ENCODE results near the gene CAPZB.

The CAPZB gene

GRCh38 chr1:19390166-19390850 is 95.0 kb downstream of the CAPZB start:
- peak; percentile 29 for DNase-seq

- DNase-seq: no peak
These were observed 96.4 kb downstream of the CAPZB start for GRCh38 chr1:19388980-19389379.

- no peak for DNase-seq
These were observed 98.3 kb downstream of the CAPZB start for GRCh38 chr1:19387045-19387467.

GRCh38 chr1:19385869-19386591 is 99.3 kb downstream of the CAPZB start:
- no peak for DNase-seq

- DNase-seq: no peak
These were observed 100.1 kb downstream of the CAPZB start for GRCh38 chr1:19385221-19385620.

- DNase-seq: no peak
These were observed 100.6 kb downstream of the CAPZB start for GRCh38 chr1:19384772-19385187.

- no peak for DNase-seq
These were observed 101.2 kb downstream of the CAPZB start for GRCh38 chr1:19384113-19384512.

GRCh38 chr1:19382222-19382621 is 103.1 kb downstream of the CAPZB start:
- DNase-seq: no peak

GRCh38 chr1:19381261-19381660 is 104.1 kb downstream of the CAPZB start:
- DNase-seq: no peak

- no peak for DNase-seq
These were observed 107.3 kb downstream of the CAPZB start for GRCh38 chr1:19377812-19378718.

GRCh38 chr1:19376428-19377372 is 108.6 kb downstream of the CAPZB start:
- DNase-seq: no peak

- no peak for DNase-seq
These were observed 109.5 kb downstream of the CAPZB start for GRCh38 chr1:19375631-19376400.

- no peak for DNase-seq
These were observed 110.4 kb downstream of the CAPZB start for GRCh38 chr1:19374926-19375325.

- DNase-seq: no peak
These were observed 111.1 kb downstream of the CAPZB start for GRCh38 chr1:19374083-19374801.

- DNase-seq: no peak
These were observed 111.9 kb downstream of the CAPZB start for GRCh38 chr1:19373211-19374082.

- no peak for DNase-seq
These were observed 112.7 kb downstream of the CAPZB start for GRCh38 chr1:19372602-19373001.

- no peak for DNase-seq
These were observed 113.2 kb downstream of the CAPZB start for GRCh38 chr1:19372136-19372514.

- no peak for DNase-seq
These were observed 113.9 kb downstream of the CAPZB start for GRCh38 chr1:19371226-19372135.

Measured in right kidney (tissue), 1 donor.